ENCODE data around the gene AUTS2.

AUTS2 gene

GRCh38 chr7:70710011-70710480 is 1111.8 kb downstream of the AUTS2 start (continued):
- TF ChIP-seq ZNF362 (tag by site-specific recombination; IDR thresholded peaks at IDR 0.05), result no peak
- no peak for TF ChIP-seq ZNF354C (tag by site-specific recombination; IDR thresholded peaks at IDR 0.05; ENCODE audit: borderline replicate concordance, low read depth)
- no peak for TF ChIP-seq ZNF19 (tag by site-specific recombination; IDR thresholded peaks at IDR 0.05; ENCODE audit: low read depth)
- no peak for TF ChIP-seq ZNF837 (tag by site-specific recombination; IDR thresholded peaks at IDR 0.05)
- no peak for TF ChIP-seq ZNF747 (tag by site-specific recombination; IDR thresholded peaks at IDR 0.05)
- TF ChIP-seq, protein P1, sequence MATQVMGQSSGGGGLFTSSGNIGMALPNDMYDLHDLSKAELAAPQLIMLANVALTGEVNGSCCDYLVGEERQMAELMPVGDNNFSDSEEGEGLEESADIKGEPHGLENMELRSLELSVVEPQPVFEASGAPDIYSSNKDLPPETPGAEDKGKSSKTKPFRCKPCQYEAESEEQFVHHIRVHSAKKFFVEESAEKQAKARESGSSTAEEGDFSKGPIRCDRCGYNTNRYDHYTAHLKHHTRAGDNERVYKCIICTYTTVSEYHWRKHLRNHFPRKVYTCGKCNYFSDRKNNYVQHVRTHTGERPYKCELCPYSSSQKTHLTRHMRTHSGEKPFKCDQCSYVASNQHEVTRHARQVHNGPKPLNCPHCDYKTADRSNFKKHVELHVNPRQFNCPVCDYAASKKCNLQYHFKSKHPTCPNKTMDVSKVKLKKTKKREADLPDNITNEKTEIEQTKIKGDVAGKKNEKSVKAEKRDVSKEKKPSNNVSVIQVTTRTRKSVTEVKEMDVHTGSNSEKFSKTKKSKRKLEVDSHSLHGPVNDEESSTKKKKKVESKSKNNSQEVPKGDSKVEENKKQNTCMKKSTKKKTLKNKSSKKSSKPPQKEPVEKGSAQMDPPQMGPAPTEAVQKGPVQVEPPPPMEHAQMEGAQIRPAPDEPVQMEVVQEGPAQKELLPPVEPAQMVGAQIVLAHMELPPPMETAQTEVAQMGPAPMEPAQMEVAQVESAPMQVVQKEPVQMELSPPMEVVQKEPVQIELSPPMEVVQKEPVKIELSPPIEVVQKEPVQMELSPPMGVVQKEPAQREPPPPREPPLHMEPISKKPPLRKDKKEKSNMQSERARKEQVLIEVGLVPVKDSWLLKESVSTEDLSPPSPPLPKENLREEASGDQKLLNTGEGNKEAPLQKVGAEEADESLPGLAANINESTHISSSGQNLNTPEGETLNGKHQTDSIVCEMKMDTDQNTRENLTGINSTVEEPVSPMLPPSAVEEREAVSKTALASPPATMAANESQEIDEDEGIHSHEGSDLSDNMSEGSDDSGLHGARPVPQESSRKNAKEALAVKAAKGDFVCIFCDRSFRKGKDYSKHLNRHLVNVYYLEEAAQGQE (tag by site-specific recombination; IDR thresholded peaks at IDR 0.05), result no peak
- no peak for TF ChIP-seq ZNF132 (tag by site-specific recombination; IDR thresholded peaks at IDR 0.05; ENCODE audit: borderline replicate concordance)
- peak; percentile 55 for TF ChIP-seq ZBTB17 (tag by site-specific recombination; IDR thresholded peaks at IDR 0.05)
- TF ChIP-seq ZNF140 (tag by site-specific recombination; IDR thresholded peaks at IDR 0.05), result no peak
- TF ChIP-seq ZNF48 (tag by site-specific recombination; IDR thresholded peaks at IDR 0.05), result no peak
- TF ChIP-seq ZNF146 (tag by site-specific recombination; IDR thresholded peaks at IDR 0.05), result no peak
- TF ChIP-seq ZNF404 (tag by site-specific recombination; IDR thresholded peaks at IDR 0.05), result no peak
- no peak for TF ChIP-seq ZNF830 (tag by site-specific recombination; IDR thresholded peaks at IDR 0.05; ENCODE audit: low read depth)
- no peak for TF ChIP-seq ZNF37A (tag by site-specific recombination; IDR thresholded peaks at IDR 0.05)
- no peak for TF ChIP-seq ZNF585B (tag by site-specific recombination; IDR thresholded peaks at IDR 0.05)
- TF ChIP-seq, protein P2, sequence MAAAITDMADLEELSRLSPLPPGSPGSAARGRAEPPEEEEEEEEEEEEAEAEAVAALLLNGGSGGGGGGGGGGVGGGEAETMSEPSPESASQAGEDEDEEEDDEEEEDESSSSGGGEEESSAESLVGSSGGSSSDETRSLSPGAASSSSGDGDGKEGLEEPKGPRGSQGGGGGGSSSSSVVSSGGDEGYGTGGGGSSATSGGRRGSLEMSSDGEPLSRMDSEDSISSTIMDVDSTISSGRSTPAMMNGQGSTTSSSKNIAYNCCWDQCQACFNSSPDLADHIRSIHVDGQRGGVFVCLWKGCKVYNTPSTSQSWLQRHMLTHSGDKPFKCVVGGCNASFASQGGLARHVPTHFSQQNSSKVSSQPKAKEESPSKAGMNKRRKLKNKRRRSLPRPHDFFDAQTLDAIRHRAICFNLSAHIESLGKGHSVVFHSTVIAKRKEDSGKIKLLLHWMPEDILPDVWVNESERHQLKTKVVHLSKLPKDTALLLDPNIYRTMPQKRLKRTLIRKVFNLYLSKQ (tag by site-specific recombination; IDR thresholded peaks at IDR 0.05; ENCODE audit: borderline replicate concordance), result no peak
- TF ChIP-seq GLI4 (tag by site-specific recombination; IDR thresholded peaks at IDR 0.05), result no peak
- TF ChIP-seq REPIN1 (tag by site-specific recombination; IDR thresholded peaks at IDR 0.05; ENCODE audit: low read depth), result no peak
- peak; percentile 79 for TF ChIP-seq ZXDB (tag by site-specific recombination; IDR thresholded peaks at IDR 0.05)
- no peak for TF ChIP-seq ZNF776 (tag by site-specific recombination; IDR thresholded peaks at IDR 0.05; ENCODE audit: borderline replicate concordance)
- no peak for TF ChIP-seq ZNF426 (tag by site-specific recombination; IDR thresholded peaks at IDR 0.05)
- TF ChIP-seq ZNF175 (tag by site-specific recombination; IDR thresholded peaks at IDR 0.05), result no peak
- peak; percentile 36; the same call in 1 of the 2 replicates for TF ChIP-seq ZNF10 (tag by site-specific recombination; IDR thresholded peaks at IDR 0.05)
- no peak for TF ChIP-seq ZNF416 (tag by site-specific recombination; IDR thresholded peaks at IDR 0.05)
- TF ChIP-seq OVOL3 (tag by site-specific recombination; IDR thresholded peaks at IDR 0.05), result 0 out of 2 replicates have a peak, but pooled peaks have one; percentile 44
- TF ChIP-seq ZNF223 (tag by site-specific recombination; IDR thresholded peaks at IDR 0.05), result no peak
- TF ChIP-seq ZNF544 (tag by site-specific recombination; IDR thresholded peaks at IDR 0.05), result no peak
- TF ChIP-seq, protein P3, sequence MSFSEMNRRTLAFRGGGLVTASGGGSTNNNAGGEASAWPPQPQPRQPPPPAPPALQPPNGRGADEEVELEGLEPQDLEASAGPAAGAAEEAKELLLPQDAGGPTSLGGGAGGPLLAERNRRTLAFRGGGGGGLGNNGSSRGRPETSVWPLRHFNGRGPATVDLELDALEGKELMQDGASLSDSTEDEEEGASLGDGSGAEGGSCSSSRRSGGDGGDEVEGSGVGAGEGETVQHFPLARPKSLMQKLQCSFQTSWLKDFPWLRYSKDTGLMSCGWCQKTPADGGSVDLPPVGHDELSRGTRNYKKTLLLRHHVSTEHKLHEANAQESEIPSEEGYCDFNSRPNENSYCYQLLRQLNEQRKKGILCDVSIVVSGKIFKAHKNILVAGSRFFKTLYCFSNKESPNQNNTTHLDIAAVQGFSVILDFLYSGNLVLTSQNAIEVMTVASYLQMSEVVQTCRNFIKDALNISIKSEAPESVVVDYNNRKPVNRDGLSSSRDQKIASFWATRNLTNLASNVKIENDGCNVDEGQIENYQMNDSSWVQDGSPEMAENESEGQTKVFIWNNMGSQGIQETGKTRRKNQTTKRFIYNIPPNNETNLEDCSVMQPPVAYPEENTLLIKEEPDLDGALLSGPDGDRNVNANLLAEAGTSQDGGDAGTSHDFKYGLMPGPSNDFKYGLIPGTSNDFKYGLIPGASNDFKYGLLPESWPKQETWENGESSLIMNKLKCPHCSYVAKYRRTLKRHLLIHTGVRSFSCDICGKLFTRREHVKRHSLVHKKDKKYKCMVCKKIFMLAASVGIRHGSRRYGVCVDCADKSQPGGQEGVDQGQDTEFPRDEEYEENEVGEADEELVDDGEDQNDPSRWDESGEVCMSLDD (tag by site-specific recombination; IDR thresholded peaks at IDR 0.05), result no peak
- TF ChIP-seq ZNF473 (tag by site-specific recombination; IDR thresholded peaks at IDR 0.05), result no peak
- peak; percentile 63 for TF ChIP-seq PRDM4 (tag by site-specific recombination; IDR thresholded peaks at IDR 0.05)
- TF ChIP-seq ZNF561 (tag by site-specific recombination; IDR thresholded peaks at IDR 0.05; ENCODE audit: borderline replicate concordance), result 0 out of 2 replicates have a peak, but pooled peaks have one; percentile 29
